Liver (tissue), 2 donors: ENCODE results near the gene CALML5.

Experiments
- CTCF ChIP-seq: fragments of 150-350 bp; IDR thresholded peaks from 2 replicates; pipeline ENCODE4 v1.5.1; 2017; ENCODE audit warnings: improper control_type of control experiment, low read depth, low read length; ENCODE audit not compliant: missing input control
- FOXA1 ChIP-seq: IDR thresholded peaks from 2 replicates; pipeline ENCODE4 v1.6.1; 2016; ENCODE audit warnings: antibody characterized with exemption
- REST ChIP-seq: IDR thresholded peaks from 2 replicates; pipeline ENCODE4 v1.6.1; 2016; ENCODE audit warnings: antibody characterized with exemption, mild to moderate bottlenecking
- donor health status: healthy.

- TF ChIP-seq CTCF, result no peak
- TF ChIP-seq FOXA1, result no peak
- TF ChIP-seq REST, result no peak
Measured at GRCh38 chr10:5514226-5514850, 15.0 kb upstream of the CALML5 start.
